GM12892 (cell line): Measurements from ENCODE around the gene WNK2.

ENCODE experiments used
- DNase-seq: peaks from one replicate; pipeline ENCODE4 v3.0.0; 2011; ENCODE audit not compliant: insufficient read length
- FAIRE-seq: peaks from 2 replicates; lab custom pipeline; 2011; peaks lifted over from hg19 to GRCh38; lab: Jason Lieb, UNC
- POLR2A ChIP-seq: IDR thresholded peaks from 2 replicates; pipeline ENCODE4 v1.6.1; 2011; ENCODE audit warnings: low read depth, low read length, control low read depth
- POLR2AphosphoS5 ChIP-seq: IDR thresholded peaks from 2 replicates; pipeline ENCODE4 v1.6.1; 2011; ENCODE audit warnings: low read depth, low read length, control low read depth
- TAF1 ChIP-seq: IDR thresholded peaks from 2 replicates; pipeline ENCODE4 v1.6.1; 2011; ENCODE audit warnings: low read depth, mild to moderate bottlenecking, control low read depth, low read length, borderline replicate concordance

WNK2 gene

DNA sequence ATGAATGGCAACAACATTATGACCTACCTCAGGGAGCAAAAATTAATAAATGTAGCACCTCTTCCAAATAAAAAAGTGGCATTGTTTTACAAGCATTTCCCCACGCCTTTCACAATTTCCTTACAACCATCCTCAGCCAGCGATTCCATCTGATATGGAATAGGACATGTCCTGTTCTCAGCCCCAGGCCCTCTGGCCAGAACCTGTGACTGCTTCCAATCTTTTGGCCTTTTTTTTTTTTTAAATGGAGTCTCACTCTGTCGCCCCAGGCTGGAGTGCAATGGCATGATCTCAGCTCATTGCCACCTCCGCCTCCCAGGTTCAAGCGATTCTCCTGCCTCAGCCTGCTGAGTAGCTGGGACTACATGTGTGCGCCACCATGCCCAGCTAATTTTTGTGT lies 16.8 kb upstream of the WNK2 start:
- DNase-seq = no peak
- no peak for FAIRE-seq
- TF ChIP-seq TAF1 = no peak
- no peak for TF ChIP-seq POLR2AphosphoS5
- no peak for TF ChIP-seq POLR2A

DNA sequence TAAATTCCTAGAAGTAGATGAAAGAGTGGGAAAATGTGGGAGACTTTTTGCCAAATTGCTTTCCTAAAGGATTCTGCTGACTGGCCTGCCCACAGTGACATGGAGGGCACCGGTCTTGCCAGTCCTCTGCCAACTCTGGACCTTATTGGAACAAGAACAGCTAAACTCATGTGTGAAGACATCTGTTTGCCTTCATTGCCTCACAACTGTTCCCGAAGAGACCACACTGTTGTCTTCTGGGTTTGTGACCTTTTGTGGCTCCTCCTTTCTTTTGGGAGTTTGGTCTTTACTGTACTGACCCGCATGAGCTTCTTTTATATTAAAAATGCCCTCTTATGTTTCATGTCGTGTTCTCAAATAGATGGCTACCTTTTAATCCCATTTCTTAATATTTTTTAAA lies 16.1 kb upstream of the WNK2 start:
- DNase-seq (no peak), FAIRE-seq (no peak)
- TF ChIP-seq POLR2AphosphoS5 (no peak), POLR2A (no peak), TAF1 (no peak)

DNA sequence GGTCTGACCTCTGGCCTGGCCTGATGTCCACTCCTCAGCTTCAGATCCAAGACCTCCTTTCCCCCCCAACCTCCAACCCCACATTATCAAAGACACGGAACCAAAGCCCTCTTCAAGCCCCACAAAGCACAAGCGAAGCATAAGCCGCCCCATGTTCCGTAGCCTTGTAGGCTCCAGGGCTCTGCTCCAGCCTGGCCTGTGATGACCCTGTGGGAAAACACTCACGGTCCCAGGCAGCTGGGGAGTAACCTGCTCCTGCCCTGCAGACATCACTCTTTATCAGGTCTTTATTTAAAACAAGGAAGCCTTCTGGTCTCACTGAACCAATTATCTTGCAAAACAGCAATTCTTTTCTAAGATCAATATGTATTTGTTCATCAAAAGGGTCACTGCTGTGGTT lies 15.4 kb upstream of the WNK2 start:
- no peak for DNase-seq
- TF ChIP-seq TAF1 (no peak), POLR2A (no peak), POLR2AphosphoS5 (no peak)
- FAIRE-seq = no peak

DNA sequence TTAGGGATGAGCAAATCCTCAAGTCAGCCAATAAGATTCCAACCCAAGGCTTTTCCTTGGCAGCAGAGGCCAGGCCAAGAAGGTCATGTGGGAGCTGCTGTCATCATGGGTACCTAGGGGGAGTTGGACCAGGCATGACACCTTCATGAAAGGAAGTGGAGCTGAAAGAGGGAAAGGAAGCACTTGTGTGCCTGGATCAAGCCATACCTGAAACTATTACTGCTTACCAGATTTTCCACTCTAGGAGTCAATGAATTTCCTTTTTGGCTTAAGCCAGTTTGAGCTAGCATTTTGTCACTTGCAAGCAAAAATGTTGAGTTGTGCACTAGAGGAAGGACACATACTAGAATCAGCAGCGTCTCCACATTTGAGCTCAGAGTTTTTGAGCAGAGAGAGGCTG lies 14.5 kb upstream of the WNK2 start:
- no peak for FAIRE-seq

DNA sequence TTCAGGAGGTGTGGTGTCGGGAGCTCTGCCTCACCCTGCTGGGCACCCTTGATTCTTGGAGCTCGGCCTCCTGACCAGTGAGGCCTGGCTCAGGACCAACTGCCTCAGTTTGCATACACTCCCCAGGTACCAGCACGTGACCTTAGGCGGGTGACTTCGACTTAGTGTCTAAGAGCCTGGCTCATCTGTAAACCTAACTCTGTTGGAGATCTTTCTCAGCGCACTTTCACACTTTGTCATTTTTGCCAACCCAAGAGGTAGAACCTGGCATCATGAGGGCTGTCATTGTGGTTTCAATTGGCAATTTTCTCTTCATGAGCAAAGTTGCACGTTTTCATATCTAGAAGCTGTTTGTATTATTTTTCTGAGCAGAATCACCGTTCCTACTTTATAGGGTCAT lies 13.4 kb upstream of the WNK2 start:
- no peak for FAIRE-seq
- no peak for DNase-seq
- TF ChIP-seq POLR2A = no peak
- no peak for TF ChIP-seq TAF1
- no peak for TF ChIP-seq POLR2AphosphoS5

More for the DNA sequence above, 14.5 kb upstream of the WNK2 start:
- no peak for DNase-seq
- TF ChIP-seq POLR2A (no peak), TAF1 (no peak), POLR2AphosphoS5 (no peak)

DNA sequence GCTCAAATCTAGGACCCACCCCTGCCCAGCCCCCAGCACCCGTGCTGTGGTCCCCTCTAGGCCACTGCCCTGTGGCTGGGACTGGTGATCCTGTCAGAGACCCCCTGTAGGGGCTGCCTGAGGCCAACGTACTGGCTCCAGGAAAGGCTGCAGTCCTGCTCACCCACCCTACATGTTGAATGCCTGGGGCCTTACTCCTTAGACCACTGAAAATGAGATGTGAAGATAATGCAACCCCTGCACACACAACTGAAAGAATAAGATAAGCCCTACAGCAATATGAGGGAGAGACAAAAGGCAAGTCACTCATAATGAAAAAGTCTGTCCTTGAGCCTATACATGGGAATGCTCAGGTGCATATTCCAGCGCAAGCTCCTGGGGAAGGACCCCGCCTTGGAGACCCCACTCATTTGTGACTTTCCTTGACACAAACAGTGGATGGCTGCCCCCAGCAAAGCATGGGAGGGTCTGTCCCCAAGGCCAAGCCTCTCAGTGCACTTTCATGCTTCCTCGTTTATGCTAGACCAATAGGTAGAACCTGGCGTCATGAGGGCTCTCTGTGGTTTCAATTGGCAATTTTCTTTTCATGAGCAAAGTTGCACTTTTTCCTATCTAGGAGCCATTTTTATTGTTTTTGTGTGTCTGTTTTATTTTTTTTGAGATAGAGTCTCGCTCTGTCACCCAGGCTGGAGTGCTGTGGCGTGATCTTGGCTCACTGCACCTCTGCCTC lies 12.5 kb upstream of the WNK2 start:
- no peak for DNase-seq
- FAIRE-seq = no peak
- TF ChIP-seq POLR2A = no peak
- TF ChIP-seq TAF1 = no peak
- TF ChIP-seq POLR2AphosphoS5 = no peak

DNA sequence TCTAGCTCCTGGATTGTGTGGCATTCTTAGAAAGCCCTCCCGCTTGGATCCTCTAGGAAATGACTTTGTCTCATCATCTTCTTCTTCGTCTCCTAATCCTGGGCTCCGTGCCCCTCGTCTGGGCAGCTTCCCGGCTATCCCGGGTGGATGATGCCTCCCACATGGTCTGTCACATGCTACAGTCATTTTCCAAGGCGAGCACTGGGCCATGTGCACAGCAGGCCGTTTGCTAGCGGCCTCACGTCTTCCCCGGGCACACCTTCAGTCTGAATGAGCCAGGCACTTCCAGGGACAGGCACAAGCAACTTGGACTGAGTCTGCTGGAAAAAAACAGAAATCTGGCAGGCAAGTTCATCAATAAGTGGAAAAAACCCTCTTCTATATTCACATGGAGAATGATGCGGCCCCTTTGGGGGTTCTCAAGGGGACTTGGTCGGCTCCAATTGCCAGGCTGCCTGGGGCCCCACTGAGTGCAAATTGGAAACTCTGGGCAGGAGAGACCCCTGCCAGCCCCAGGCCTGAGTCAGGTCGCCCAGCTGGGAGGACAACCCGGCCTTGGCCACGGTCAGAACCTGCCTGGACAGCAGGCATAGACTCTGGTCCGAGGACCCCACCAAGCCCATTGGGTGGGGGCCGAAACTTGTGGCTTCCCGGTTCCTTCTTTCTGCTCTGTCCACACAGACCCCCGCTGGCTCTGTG lies 11.1 kb upstream of the WNK2 start:
- no peak for FAIRE-seq
- TF ChIP-seq POLR2A (no peak), POLR2AphosphoS5 (no peak), TAF1 (no peak)

DNA sequence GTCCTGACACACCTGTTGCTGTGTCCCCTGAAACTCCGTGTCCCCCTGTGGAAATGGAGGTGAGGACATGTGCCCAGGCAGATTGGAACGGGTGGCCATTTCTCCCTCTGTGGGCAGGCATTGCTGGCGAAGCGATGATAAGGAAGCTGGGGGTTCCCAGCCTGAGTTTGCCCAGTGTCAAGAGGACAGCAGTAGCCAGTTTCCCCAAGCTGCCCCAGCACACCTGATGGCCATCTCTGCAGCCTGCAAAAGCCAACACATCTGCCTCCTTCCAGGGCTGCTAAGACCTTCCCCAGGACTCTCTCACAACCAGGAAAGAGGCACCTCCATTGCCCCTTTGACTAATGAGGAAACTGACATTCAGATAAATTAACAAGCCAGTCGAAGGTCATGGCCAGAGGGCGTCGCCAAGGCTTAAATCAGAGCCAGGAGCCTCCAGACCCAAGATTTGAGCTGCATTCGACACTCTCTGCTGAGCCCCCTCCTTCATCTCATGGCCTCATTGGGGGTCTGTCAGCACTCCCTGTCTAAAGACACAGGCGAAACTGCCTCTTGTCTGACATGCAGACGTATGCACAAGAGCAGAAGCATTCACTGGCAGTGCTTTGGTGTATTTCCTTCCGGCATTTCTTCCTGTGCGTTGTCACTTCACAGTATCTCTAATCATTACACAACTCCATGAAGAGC lies 10.4 kb upstream of the WNK2 start:
- DNase-seq = no peak
- TF ChIP-seq POLR2AphosphoS5 = no peak
- TF ChIP-seq POLR2A = no peak
- TF ChIP-seq TAF1 = no peak
- no peak for FAIRE-seq

More for the DNA sequence above, 11.1 kb upstream of the WNK2 start:
- no peak for DNase-seq

DNA sequence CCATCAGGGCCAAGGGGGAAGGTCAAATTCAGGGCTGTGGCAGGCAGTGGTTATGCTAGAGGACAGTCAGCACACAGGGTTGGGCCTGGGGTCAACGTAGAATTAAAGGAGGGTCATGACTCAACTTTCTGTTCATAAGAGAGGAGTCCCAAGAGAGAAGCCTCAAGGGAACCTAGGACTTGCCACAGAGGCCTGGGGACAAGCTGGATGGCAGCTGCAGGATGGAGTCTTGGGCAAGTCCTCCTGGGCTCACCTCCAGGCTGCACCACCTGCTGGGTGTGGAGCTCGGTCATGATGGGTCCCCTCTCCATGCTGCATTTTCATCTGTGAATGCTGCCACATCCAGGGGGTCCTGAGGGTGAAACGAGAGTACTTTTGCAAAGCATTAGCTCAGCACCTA lies 9.0 kb upstream of the WNK2 start:
- no peak for TF ChIP-seq POLR2AphosphoS5
- TF ChIP-seq POLR2A = no peak
- TF ChIP-seq TAF1 = no peak
- DNase-seq = no peak
- FAIRE-seq = no peak

DNA sequence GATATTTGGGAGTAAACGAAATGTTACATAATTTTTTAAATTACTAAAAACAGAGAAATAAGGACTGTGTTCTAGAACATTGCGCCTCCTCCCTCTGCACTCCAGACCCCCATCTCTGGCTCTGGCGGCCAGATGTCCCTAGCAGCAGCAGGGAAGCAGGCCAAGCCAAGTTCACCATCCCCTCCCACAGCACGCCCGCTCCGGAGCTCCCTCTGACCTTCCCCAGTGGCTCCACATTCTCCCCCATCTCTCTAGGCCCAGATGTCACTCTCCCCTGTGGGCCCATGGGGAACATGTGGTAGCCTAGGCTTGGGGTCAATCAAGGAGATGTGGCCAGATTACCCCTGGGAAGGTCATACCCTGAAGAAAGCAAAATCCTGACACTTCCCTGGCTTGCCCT lies 6.3 kb upstream of the WNK2 start:
- DNase-seq = no peak
- FAIRE-seq = no peak
- TF ChIP-seq POLR2A = no peak
- no peak for TF ChIP-seq TAF1
- TF ChIP-seq POLR2AphosphoS5 = no peak

DNA sequence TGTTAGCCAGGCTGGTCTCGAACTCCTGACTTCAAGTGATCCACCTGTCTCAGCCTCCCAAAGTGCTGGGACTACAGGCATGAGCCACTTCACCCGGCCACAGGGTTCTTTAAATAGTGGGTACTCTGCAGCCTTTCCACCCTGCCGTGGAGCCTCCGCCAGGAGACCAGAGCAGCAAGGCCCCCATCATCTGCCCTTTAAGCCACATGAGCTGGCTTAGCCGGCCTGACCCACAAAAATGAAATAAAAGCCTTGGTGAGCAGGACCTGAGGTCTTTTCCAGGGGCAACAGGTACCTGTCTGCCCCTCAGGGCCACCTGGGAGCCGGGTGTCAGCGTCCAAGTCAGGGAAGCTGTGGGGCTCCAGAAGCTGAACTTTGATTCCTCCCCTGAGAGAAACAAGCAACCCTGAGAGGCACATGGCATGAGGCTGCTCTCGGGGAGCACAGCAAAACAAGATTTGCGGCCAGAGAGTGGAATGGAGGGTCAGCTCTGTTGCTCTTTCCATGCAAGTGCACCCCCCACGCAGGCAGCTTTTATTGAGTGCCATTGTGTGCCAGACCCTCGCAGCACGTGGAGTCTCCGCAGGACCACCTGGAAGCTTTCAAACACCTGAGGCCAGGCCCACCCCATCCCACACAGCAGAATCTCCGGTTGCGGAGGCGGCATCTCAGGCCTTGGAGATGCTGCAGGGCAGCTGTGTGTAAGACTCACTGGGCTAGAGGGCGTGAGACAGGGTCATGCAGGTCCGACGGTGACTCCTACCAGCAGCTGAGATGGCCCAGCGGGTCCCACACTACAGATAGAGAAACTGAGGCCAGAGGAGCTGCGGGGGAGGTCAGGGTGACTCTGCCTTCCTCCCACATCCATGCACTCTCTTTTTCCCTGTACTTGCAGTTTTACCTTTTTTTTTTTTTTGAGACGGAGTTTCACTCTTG lies 4.8 kb upstream of the WNK2 start:
- TF ChIP-seq TAF1 (no peak), POLR2A (no peak), POLR2AphosphoS5 (no peak)
- FAIRE-seq (no peak), DNase-seq (no peak)
